Brain microvascular endothelial cell (primary cell): ENCODE measurements around the gene ROBO4.

Experiments used
- DNase-seq: peaks from one replicate; pipeline ENCODE4 v3.0.0-alpha.2; 2020
- H3K27ac ChIP-seq: fragments of 250-450 bp; sonication (Bioruptor Pico); 2 replicates; pipeline ENCODE4 v1.5.1; 2020; ENCODE audit warnings: mild to moderate bottlenecking, moderate library complexity
- H3K27me3 ChIP-seq: fragments of 250-450 bp; sonication (Bioruptor Pico); replicated peaks from 2 replicates; pipeline ENCODE4 v1.5.1; 2020; ENCODE audit warnings: mild to moderate bottlenecking
- H3K36me3 ChIP-seq: fragments of 250-450 bp; sonication (Bioruptor Pico); replicated peaks from 2 replicates; pipeline ENCODE4 v1.5.1; 2020; ENCODE audit warnings: mild to moderate bottlenecking
- H3K4me3 ChIP-seq: 2 replicates; pipeline ENCODE4 v1.5.1; 2011; ENCODE audit warnings: low read depth, mild to moderate bottlenecking, control low read depth, low read length, moderate library complexity
- CTCF ChIP-seq: IDR thresholded peaks from 2 replicates; pipeline ENCODE4 v1.5.1; 2011; ENCODE audit warnings: low read depth, mild to moderate bottlenecking, moderate library complexity, low read length, control low read depth, inconsistent platforms; ENCODE audit errors: missing control alignments
- in situ Hi-C: cut with HindIII; loops from 2 replicates; pipeline ENCODE4 v1.10.0; 2017; ENCODE audit warnings: low sequenced_read_pairs, low pct_ligation_motif_present

Gene ROBO4

GRCh38 chr11:124840666-124841065 is 57.0 kb downstream of the ROBO4 start:
- no peak for DNase-seq
- TF ChIP-seq CTCF: no peak
- Histone ChIP-seq H3K4me3 (no peak overlapping the region), H3K27ac (no peak overlapping the region), H3K36me3 (no peaks in the 10 kb centered on the region), H3K27me3 (peaks cover 71% of the 10 kb centered on the region)
- in situ Hi-C loops: no loop called here

DNA sequence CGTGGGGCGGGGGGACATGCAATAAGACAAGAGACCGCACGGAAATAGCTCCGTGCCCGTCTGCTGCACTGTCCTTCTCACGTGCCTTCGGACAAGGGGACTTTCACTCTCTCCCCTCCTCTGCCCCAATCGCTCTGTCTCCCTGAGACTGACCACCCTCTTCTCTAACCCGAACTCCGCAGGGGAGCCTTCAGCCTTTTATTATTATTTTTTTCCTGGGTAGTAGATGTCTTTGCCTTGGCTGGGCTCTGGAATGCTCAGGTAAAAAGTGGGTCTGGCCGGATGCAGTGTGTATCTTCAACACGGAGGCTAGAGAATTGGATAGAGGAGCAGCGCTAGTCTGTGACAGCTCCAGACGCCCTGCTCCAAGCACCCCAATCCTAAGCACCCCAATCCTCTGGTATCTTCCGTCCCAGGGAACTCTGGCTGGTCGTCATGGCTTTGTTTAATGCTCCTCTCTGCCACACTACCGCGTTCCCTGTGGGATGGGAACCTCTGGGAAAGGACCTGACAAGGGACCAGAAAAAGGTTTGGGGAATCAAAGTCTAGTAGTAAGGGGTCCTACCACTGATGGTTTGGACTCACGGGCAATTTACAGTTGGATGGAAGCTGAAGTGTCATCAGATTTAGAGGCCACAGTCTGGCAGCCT is 57.6 kb downstream of the ROBO4 start:
- peak overlapping the region; percentile 38 for H3K4me3 ChIP-seq
- TF ChIP-seq CTCF: no peak
- in situ Hi-C loops: no loop called here
- no peak for DNase-seq
- no peak overlapping the region for H3K27ac ChIP-seq
- peaks cover 65% of the 10 kb centered on the region for H3K27me3 ChIP-seq
- no peaks in the 10 kb centered on the region for H3K36me3 ChIP-seq

- Histone ChIP-seq H3K4me3 (peak overlapping the region; percentile 38), H3K36me3 (no peaks in the 10 kb centered on the region), H3K27me3 (peaks cover 57% of the 10 kb centered on the region), H3K27ac (no peak overlapping the region)
- in situ Hi-C loops: no loop called here
- TF ChIP-seq CTCF: no peak
- DNase-seq: no peak
These were observed 58.3 kb downstream of the ROBO4 start for GRCh38 chr11:124839128-124839971.

DNA sequence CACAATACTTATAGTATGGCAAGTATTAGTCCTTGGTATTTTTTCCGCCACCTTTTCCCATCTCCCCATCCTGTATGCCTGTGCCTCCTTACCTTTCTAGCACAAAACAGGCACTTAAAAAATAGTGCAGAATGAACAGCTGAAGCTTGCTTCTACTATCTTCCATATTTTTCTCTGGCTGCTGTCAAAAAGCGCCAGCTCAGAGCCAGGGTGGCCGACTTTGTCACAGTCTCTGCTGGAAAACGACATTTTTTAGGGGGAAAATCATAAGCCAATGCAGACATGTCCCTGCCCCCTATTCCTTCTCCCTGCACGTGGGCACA is 58.9 kb downstream of the ROBO4 start:
- peaks cover 52% of the 10 kb centered on the region for H3K27me3 ChIP-seq
- H3K4me3 ChIP-seq: no peak overlapping the region
- no peak for DNase-seq
- H3K36me3 ChIP-seq: no peaks in the 10 kb centered on the region
- in situ Hi-C loops: no loop called here
- no peak for TF ChIP-seq CTCF
- H3K27ac ChIP-seq: no peak overlapping the region

- TF ChIP-seq CTCF: peak; percentile 81
- H3K36me3 ChIP-seq: no peaks in the 10 kb centered on the region
- no peak overlapping the region for H3K4me3 ChIP-seq
- in situ Hi-C loops: no loop called here
- peaks cover 39% of the 10 kb centered on the region for H3K27me3 ChIP-seq
- peak; percentile 82 for DNase-seq
- no peak overlapping the region for H3K27ac ChIP-seq
These were observed 60.2 kb downstream of the ROBO4 start for GRCh38 chr11:124837491-124837856.
